ENCODE results near the gene EIPR1.
"Not testable (repeated sequence)": the region's sequence is repeated elsewhere in the genome, so short reads cannot be mapped to it uniquely, and the experiment has no call there.

Gene EIPR1

DNA sequence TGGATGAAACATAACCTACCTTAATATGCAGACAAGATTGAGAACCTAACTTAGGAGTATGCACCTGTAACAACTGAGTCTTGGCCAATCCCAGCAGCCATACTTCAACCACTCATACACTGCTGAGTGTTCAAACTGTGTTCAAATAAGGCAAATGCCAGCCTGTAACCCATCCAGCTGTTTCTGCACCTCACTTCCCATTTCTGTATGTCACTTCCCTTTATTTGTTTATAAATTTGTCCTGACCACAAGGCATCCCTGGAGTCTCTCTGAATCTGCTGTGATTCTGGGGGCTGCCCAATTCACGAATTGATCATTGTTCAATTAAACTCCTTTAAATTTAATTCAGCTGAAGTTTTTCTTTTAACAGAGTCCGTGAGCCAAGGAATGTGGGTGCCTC lies 20.2 kb downstream of the EIPR1 start:
- DNase-seq = not testable (repeated sequence)

DNA sequence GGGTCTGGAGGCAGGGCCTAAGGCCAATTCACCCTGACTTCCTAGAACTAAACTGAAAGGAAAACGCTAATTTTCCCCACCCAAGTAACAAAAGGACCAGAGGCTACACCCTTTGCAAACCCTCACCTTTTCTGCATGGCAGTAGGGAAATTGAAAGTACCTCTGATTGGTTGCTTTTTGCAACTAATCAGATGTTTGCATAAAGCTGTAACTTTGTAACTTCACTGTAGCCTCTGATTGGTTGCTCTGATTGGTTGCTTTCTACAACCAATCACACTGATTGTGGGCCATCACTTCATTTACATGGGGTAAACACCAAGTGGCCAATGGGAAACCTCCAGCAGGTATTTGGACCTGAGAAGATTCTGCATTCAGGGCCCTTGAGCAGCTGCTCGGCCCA lies 20.8 kb downstream of the EIPR1 start:
- DNase-seq = no peak

DNA sequence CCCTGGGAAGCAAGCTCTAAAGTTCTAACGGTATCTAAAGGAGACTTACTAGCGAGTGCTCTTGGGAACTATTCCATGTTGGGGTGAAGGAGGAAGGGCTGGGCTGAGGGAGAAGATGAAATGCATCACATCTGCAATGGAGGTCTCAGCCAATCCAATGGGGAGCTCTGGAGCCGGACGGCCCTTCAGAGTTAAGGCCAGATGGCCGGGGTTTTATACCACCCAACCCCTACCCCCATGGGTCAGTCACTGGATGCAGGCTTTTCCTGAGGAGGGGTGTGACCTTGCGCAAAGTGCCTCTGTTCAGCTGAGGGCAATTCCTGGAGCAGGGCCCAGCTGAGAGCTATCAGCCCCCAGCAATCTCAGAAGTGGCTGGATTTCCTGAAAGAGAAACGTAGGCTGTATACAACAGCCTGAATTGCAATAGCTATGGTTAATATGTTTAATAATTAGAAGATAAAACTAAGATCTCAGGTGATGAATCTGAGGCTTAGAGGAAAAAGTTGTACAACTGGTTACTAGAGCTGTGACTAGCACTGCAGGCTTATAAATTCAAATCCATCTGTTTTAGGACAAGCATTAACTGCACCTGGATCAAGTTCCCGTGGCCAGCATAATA lies 21.6 kb downstream of the EIPR1 start:
- no peak for DNase-seq

DNA sequence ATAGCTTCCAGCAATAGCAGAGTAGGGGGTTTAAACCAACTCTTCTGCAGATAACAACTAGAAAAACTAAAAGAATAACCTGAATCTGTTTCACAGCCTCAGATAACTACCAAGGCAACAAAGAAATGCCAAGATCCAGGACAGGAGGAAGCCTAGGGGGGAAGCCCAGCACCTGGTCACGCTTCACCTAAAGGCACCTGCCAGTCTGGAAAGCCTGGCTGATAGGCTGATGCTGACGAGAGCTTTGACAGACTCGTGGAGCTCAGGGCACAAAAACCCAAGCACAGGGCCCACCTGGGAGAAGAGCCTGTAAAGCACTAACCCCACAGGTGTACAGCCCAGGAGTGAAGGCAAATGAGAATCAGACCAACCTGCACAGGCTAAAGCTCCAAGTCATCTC lies 22.6 kb downstream of the EIPR1 start:
- DNase-seq = no peak

DNA sequence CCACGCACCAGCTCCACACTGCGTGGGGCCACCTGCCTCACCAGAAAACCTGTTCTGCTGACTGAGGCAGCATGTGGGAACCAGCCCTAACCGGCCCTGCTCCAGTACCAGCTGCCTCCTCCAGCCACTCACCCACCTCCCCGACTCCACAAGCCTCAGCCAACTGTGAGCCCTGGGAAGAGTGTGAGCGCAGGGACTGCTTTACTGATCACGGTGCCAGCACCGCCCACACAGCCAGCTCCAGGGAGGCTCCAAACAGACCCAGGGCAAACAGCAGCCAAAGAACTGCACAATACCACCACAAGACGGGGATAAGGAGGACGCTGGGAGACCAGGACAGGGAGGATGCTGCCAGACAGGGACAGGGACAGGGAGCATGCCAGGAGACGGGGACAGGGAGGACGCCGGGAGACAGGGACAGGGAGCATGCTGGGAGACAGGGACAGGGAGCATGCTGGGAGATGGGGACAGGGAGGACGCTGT lies 28.4 kb downstream of the EIPR1 start:
- DNase-seq = peak in 9 of 14 donors; percentile 2 to 92 (median 49)

DNA sequence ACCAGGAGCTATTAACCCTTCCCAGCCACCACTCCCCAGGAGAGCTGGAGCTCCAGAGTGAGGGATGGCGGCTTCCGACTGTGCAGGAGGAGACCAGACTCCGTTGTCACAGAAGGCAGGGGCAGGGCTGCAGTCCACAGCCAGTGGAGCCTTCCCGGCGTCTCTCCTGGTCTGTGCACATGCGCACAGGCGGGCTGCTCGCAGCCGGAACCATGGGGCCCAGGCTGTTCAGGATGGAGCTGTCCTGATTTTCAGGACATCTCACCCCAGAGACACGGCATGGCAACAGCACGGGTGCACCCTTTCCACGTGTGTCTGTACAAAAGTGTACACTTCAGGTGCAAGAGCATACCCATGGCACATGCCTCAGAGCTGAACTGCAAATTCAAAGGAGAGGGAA lies 28.9 kb downstream of the EIPR1 start:
- peak in 4 of 14 donors; percentile 22 to 88 (median 44) for DNase-seq

DNA sequence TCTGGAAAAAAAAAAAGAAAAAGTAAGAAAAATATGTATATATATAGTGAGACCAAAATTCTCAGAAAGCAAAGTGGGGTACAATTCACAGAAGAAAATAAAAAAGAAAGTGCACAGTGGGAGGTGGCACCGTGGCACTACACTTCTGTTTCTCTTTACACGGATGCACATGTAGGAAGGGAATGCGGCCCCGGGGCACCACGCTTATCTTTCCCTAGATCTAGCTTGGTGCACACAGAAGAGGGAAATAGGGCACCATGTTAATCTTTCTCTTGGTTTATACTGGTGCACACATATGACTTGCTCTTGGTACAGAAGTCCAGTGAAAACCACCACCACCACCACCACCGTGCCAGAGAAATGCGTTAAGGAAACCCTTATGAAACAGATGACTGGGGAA lies 32.0 kb downstream of the EIPR1 start:
- DNase-seq = no peak

DNA sequence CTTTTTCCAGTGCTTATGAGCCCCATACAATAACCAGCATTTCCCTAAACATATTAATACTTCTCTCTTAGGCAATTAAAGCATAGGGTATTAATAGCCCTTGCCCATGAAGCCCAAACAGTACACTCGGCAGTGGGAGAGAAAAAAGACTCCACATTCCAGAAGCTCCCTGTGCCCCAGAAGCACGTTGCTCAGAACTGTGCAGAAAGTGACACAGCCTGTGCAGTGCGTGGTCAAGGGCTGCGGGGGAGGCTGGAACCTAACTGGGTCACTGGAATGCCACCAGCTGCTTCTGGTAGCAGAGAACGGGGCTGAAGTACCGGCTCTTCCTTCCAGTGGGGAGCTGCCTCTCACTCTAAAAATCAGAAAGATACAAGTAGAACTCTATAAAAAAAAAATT lies 32.7 kb downstream of the EIPR1 start:
- peak in 1 of 14 donors; percentile 19 for DNase-seq

DNA sequence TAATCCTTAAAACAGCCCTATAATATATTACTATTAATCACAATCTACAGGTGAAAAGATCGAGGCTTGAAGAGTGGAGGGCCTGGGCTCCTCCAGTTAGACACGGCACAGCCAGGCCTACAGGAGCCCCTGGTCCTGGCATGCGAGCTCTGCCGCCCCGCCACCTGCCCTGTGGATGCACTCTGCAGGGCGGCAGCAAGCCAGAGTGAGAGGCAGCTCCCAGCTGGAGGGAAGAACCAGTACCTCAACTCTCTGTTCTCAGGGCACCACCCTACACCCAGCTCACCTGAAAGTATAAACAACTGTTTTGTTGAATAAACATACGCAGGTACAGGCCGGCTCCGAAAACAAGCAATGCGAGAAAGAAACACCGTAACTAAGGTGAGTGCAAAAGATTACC lies 34.6 kb downstream of the EIPR1 start:
- no peak for DNase-seq

DNA sequence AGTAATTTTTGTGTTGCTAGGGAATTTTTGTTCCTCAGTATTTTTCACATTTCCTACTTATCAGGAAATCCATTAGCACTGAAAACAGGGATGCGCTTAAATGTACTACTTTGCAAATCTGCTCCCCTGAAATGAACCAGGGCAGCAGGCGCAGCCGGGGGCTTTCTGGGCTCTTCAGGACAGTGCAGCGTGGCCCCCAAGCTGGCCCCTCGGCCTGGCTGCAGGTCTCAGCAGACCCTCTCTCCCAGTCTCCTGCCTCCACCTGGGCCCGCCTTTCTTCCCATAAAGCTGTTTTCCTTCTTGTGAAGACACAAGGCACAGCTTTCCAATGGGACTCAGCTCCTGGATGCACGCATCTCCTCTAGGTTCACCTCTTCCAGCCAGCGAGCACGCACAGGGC lies 35.3 kb downstream of the EIPR1 start:
- no peak for DNase-seq

DNA sequence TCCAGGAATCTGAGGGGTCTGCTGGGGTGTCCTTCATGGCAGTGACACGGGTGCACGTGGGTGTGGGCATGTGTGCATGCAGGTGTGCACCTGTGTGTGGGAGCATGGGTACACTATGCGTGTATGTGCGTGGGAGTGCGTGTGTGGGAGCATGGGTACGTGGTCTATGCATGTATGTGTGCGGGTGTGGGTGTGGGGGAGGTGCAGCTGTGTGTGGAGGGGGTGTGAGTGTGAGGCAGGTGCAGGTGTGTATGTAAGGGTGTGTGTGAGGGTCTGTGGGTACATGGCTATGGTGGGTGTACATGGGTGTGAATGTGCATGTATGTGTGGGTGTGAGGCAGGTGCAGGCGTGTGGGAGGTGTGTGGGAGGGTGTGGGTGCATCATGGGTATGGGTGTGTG lies 36.3 kb downstream of the EIPR1 start:
- no peak for DNase-seq

DNA sequence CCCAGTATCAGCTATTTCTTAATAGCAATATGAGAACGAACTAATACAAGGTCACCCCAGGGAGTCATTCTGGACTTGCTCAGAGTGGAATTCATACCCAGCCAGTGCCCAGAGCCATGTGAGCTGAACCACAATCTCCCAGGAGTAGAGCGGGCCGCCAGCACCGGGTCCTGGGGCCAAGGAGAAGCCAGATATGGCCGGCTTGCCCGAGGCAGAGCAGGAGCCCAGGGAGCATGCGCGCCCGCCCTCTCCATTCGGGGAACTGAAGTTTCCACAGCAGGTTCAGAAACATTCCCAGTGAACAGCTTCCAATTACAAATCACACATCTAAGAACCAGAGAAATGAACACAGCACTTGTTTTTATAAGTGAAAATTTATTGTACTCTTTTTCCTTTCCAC lies 37.5 kb downstream of the EIPR1 start:
- DNase-seq = no peak

DNA sequence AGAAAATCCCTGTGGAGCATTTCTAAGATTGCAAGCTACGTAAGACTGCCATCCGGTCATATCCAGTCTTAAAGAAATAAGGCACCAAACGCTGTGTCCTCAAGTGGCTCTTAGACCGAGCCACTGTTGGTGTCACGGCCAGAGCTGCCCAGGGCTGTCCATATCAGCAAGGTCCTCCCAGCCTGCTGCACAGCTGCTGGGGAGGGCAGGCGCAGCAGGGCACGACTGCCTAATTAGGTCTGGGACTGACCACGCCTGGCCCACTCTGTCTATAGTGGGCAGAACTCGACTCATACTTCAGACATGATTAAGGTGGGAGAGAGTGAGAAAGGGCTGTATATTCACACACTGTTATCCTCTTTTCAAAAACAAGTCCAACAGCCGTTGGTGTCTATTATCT lies 39.3 kb downstream of the EIPR1 start:
- no peak for DNase-seq

DNA sequence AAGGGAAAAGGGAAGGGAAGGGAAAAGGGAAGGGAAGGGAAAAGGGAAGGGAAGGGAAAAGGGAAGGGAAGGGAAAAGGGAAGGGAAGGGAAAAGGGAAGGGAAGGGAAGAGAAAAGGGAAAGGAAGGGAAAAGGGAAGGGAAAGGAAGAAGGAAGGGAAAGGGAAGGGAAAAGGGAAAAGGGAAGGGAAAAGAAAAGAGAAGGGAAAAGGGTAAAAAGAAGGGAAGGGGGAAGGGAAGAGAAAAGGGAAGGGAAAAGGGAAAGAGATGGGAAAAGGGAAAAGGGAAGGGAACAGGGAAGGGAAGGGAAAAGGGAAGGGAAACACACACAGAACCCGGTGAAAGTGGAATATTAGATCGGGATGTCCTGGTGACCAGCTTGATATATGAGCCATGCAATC lies 40.8 kb downstream of the EIPR1 start:
- no peak for DNase-seq

DNA sequence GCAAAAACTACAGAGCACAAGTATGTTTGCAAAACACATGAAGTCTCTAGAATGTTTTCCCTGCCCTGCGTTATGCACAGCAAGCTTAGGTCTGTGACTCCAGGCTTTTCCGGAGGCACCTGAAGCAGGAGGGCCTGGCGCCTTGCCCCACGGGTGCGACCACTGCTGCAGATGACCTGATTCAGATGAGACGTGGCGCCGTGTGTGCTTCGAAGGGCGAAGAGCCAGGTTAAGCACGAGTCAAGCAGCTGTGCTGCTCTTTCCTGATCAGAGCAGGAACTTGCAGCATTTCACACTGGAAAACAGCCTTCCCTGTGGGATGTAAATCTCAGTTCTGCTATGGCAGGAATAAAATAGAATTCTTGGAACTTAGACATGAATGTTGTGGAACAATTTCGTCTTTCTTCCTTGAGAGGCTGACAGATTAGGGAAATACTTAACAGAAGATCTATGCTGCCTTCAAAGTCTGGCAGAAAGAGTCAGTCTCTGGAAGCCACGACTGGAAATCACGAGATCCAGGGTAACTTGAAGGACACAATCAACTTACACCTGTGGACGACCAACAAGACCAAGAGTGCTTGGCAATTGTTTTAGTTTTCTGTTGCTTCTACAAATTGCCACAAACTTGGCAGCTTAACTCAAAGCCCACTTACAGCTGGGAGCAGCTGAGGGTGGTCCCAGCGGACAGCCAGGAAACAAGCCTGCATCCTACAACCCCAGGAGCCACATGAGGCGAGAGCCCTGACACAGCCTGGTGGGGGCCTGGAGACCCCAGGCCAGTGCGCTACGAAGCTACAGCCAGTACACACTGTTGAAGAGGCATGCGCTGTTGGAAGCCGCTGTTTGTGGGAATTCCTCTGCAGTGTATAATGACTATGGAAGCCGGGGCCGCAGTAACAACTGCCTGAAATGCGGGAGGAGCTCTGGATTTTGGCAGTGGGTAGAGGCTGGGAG lies 42.9 kb downstream of the EIPR1 start:
- DNase-seq = no peak

DNA sequence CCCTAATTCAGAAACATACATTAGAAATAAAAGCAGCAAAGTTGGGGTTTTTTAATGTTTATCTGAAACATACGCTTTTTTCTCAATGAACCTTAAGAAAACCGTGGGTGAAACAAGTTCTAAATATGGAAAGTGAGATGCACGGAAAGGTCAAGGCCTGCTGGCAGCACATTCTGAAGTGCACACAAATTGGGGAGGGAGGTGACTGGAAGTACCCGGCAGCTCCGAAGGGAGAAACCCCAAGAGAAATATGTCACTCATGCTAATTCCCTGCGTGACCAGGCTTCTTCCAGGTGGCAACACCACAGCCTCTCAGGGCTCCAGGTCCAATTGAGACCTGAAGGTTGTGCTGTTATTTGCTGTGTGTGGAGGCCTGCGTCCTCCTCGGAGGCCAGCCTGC lies 45.5 kb downstream of the EIPR1 start:
- no peak for DNase-seq

DNA sequence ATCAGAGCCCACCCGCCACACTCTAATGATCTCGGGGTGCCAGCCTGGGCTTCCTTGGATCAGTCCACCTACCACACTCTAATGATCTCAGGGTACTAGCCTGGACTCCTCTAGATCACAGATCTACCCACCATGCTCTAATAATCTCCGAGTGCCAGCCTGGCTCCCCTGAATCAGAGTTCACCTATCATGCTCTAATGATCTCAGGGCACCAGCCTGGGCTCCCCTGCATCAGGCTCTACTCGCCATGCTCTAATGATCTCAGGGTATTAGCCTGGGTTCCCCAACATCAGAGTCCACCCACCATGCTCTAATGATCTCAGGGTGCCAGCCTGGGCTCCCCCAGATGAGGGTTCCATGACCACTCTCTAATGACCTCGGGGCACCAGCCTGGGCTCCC lies 48.1 kb downstream of the EIPR1 start:
- DNase-seq = no peak

DNA sequence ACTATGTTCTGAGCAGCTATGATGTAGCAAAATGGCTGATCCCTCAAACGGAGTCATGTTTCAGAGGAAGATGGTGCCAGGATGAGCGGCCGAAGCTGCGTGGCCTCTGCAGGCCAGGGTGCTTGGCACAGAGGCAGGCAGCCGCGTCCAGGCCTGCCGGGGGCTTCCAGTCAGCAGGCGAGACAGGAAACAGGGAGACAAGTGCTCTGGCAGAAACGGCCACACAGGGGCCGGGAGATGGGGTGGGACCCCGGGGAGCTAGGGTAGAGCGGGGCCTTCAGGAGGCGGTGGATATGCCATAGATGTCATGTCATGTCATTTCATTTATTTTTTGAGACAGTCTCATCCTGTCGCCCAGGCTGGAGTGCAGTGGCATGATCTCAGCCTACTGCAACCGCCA lies 50.7 kb downstream of the EIPR1 start:
- no peak for DNase-seq

DNA sequence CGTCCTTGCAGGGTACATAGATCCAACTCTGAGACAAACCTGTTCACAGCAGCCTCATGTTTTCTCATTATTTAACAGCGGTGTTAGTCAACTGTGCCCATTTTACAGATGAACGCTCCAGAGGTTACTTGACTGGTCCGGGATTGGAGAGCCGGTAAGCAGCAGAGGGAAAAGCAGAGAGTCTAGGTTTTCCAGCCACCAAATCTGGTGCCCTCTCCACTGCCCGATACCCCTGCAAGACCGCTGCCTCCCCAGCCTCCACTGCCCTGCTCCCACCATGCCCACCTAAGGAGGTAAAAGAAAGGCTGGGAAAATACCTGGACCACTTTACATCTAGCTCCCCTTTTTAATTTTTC lies 51.5 kb downstream of the EIPR1 start:
- DNase-seq = no peak

DNA sequence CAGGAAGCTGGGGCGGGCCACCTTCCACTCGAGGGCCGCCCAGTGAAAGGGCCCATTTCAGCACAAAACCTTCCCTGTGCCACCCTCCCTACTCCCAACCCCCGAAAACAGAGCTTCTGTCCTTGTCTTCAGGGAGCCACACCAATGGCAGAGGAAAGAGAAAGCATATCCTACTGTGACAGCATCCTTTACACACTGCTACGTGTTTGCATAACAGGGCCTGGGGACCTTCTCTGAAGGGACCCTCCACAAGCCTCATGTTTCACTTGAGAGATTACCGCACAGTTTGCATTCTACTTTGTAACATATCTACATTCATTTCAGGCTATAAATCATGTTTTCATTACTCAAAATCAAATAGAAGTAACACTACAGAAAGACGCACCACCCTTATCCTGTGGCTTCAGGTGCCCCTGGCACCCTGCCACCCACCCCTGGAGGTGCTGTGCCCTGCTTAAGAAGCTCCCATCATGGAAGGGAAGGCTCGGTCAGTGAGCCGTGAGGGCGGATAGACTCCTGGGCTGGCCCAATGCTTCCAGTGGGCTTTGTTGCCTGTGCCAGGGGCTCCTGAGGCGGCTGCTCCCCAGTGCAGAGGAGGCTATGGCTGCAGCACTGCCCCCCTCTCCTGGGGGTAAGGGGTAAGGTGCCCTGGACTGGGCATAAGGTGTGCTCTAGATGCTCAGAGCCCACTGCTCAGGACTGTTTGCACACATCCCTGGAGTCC lies 52.0 kb downstream of the EIPR1 start:
- DNase-seq = no peak

DNA sequence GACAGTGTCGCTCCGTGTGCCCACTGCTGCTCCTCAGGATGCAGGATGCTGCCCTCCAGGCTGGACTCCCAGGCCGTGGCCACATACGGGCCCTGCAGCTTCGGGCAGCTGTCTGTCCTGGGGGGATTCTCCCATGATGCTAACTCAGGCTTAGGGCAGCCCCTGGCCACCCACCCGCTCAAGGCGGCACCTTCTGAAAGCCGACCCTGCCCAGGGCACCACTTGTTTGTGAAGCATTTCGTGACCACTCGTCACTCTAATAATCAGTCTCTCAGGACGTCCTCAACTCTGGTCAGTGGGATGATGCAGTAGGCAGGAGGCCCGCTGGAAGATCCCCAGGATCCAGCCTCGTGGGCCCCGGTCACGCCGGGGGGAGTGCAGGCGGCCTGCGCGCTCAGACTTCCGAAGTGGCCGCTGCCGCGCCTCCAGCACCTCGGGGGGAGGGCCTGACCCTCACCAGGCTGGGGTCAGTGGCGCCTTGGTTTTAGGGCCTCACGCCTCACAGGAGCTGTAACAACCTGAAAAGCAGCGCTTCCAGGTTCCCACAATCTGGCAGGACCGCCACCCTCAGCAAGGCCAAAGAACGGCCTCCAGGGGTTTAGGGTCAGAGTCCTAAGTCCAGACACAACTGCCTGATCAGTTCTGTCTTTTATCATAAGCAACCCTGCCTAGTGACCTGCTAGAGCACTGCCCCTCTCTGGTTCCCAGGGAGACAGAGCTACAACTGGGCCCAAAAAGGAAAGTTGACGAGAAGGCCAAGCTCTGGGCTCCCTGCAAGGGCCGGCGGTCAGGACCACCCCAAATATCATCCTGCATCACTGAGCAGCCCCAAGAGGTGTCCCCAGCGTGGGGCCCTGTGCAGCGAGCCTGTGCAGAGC lies 53.0 kb downstream of the EIPR1 start:
- DNase-seq = no peak

DNA sequence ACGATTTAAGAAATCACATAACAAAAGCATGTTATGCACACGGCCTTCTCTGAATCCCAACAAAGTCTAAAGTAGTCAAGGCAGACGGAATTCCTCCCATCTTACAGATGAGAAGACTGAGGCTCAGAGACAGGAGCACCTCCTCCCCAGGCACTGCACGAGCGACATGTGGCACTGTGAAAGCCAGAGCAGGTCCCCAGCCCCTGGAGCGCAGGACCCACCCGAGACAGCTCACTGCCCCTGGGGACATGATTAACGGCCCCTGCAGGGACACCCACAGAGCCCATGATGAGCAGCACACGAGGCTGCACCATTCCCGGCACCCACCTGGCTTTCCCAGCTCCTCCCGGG lies 53.6 kb downstream of the EIPR1 start:
- no peak for DNase-seq
